ENCODE data around the gene ZBTB4. TPM values are rescaled to one million over a fixed set of nuclear protein-coding genes. Genes with fewer than 3 reads are reported as not detected.
"Not testable (repeated sequence)": the region's sequence is repeated elsewhere in the genome, so short reads cannot be mapped to it uniquely, and the experiment has no call there.

ZBTB4 gene
- total RNA-seq, 2 experiments from 2014 or later = 25.8 to 28.4 TPM

DNA sequence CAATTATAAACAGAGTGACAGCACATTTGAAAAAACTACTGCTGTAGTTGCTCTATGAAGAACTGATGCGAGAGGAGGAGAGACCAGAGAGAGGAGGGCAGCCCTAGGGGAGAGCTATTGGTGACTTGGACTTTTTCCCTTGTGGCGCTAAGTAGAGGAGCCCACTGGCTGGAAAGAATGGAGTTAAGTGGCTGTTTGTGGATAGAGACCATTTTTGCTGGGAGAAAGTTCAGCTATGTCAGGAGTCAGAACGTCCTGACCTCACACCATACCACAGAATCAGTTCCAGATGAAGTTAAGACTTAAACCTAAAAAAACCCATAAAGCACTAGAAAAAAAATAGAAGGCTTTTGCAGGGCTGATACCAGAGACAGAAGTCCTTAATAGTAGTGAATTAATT, 6.8 kb upstream of the ZBTB4 start:
- Mint-ChIP-seq H3K27ac (peak overlapping the region; percentile 25), H3K4me3 (peak overlapping the region; percentile 94), H3K9me3 (no peaks in the 10 kb centered on the region), H3K4me1 (peaks cover 72% of the 10 kb centered on the region), H3K36me3 (ENCODE audit: low read depth) (peaks cover 40% of the 10 kb centered on the region), H3K27me3 (no peaks in the 10 kb centered on the region)
- ChIA-PET POLR2A (interaction anchor here (0.5 kb wide), 1 partner anchor 445 kb away, joined by 13 read pairs; no protein-coding TSS in a partner anchor), CTCF (interaction anchor here (0.9 to 2.1 kb wide), 7 partner anchors 9 to 130 kb away, joined by 3 to 10 read pairs (median 3); partner anchors contain the start of genes SPEM1 and TNFSF13)
- no peak for DNase-seq

DNA sequence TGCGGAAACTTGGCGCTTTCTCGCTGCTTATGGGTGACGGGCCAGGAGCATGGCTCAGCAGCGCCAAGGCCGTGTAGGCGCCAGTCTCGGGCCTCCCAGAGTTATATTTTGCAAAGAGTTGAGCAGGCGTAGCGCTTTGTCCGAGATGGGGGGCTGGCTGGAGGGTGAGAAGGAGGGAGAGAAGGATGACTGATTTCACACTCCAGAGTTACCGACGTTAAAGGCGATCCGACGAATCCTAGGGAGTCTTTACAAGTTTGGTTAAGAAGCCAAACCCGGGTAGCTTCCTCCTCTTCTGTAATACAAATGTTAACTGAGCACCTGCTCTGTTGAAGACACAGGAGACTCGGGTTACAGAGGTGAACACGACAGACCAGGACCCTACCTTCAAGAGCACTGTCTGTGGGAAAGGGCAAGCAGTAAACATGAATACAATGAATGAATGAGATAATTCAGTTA, 5.5 kb upstream of the ZBTB4 start:
- peaks cover 37% of the 10 kb centered on the region for H3K36me3 Mint-ChIP-seq (ENCODE audit: low read depth)

DNA sequence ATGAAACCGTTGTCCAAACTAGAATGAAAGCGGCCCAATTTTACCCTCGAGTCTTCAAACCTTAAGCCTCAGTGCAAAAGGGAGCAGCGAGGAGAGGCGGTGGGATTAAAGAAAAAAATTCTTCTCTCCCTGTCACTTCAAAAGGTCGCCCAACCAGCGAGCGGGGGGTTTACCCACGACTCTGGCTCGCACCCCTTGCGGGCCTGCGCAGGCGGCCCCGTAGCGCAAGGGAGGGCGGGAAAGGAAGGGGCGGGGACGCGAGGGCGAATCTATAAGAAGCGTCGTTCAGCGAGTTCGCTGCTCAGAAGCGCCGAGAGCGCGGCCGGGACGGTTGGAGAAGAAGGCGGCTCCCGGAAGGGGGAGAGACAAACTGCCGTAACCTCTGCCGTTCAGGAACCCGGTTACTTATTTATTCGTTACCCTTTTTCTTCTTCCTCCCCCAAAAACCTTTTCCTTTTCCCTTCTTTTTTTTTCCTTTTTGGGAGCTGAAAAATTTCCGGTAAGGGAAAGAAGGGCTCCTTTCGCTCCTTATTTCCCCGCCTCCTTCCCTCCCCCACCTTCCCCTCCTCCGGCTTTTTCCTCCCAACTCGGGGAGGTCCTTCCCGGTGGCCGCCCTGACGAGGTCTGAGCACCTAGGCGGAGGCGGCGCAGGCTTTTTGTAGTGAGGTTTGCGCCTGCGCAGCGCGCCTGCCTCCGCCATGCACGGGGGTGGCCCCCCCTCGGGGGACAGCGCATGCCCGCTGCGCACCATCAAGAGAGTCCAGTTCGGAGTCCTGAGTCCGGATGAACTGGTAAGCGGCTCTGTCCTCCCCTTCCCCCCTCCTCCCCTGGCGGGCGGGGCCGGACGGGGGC, 4.9 kb upstream of the ZBTB4 start, which contains the start of gene POLR2A:
POLR2A (plus strand) TSS at position 300 of the 852 bp plus-strand sequence.
- peak within 1 kb of the TSS; percentile 99 for H3K27ac Mint-ChIP-seq
- H3K27me3 Mint-ChIP-seq = no peaks in the 10 kb centered on the region
- no peaks in the 10 kb centered on the region for H3K9me3 Mint-ChIP-seq
- ChIA-PET POLR2A (interaction anchor here (0.6 to 1.1 kb wide), 3 partner anchors 25 to 86 kb away, joined by 3 to 5 read pairs (median 3); no protein-coding TSS in a partner anchor), CTCF (interaction anchor here (1.2 to 2.1 kb wide), 2 partner anchors 48 to 76 kb away, joined by 4 to 7 read pairs; no protein-coding TSS in a partner anchor)
- H3K4me3 Mint-ChIP-seq = peak within 1 kb of the TSS; percentile 94
- peaks cover 36% of the 10 kb centered on the region for H3K36me3 Mint-ChIP-seq (ENCODE audit: low read depth)
- H3K4me1 Mint-ChIP-seq = peaks cover 70% of the 10 kb centered on the region
- DNase-seq = peak; percentile 96

More for the DNA sequence above, 5.5 kb upstream of the ZBTB4 start:
- H3K9me3 Mint-ChIP-seq = no peaks in the 10 kb centered on the region
- ChIA-PET CTCF (interaction anchor here (0.6 to 2.1 kb wide), 5 partner anchors 11 to 76 kb away, joined by 4 to 10 read pairs (median 7); no protein-coding TSS in a partner anchor), POLR2A (interaction anchor here (0.6 to 1.1 kb wide), 2 partner anchors 49 to 85 kb away, joined by 3 read pairs; no protein-coding TSS in a partner anchor)
- no peaks in the 10 kb centered on the region for H3K27me3 Mint-ChIP-seq
- peaks cover 72% of the 10 kb centered on the region for H3K4me1 Mint-ChIP-seq
- H3K4me3 Mint-ChIP-seq = peak overlapping the region; percentile 94
- peak overlapping the region; percentile 99 for H3K27ac Mint-ChIP-seq
- DNase-seq = no peak

DNA sequence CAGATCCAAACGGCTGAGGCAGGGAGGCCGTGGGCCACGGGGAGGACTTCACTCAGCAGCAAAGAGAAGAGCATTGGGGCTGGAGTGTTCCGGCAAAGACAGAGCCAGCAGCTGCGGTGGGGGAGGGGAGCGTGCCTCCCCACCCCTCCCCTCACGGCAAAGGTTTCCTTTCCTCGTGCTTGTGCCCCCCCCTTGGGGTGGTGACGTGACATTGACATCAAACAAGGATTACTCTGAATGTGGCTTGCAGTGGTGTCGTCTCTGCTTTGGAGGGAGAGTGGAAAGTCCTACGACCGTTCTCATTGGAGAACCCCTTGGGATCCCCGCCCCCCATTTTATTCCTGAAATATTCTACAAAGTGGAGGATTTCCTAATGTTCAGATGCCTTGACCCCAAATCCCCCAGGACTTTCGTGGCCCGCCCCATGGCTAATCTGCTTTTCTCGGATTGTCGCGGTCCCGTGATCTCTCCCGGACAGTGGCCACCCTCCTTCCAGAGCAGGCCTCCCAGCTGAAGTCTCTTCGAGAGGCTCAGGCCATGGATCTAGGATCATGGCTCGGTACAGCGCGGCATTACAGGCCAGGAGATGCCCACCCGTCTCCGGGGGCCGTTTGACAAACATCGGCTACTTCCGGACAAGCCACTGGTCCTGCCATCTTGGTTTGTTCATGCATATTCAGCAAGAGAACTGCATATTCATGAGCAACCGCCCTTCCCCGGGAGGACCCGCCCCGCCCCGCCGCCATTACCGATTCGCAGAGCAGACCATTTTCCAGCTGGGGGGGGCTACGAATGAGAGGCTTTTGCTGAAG, 4.0 kb upstream of the ZBTB4 start:
- no peaks in the 10 kb centered on the region for H3K9me3 Mint-ChIP-seq
- H3K36me3 Mint-ChIP-seq (ENCODE audit: low read depth) = peaks cover 30% of the 10 kb centered on the region
- H3K4me3 Mint-ChIP-seq = peak overlapping the region; percentile 94
- peak overlapping the region; percentile 99 for H3K27ac Mint-ChIP-seq
- peak; percentile 97 for DNase-seq
- CTCF ChIA-PET = interaction anchor here (1.2 to 2.1 kb wide), 2 partner anchors 47 to 77 kb away, joined by 4 to 7 read pairs; no protein-coding TSS in a partner anchor
- H3K4me1 Mint-ChIP-seq = peaks cover 65% of the 10 kb centered on the region
- H3K27me3 Mint-ChIP-seq = no peaks in the 10 kb centered on the region
- POLR2A ChIA-PET = interaction anchor here (0.6 to 1.1 kb wide), 2 partner anchors 24 to 47 kb away, joined by 3 to 5 read pairs; no protein-coding TSS in a partner anchor

DNA sequence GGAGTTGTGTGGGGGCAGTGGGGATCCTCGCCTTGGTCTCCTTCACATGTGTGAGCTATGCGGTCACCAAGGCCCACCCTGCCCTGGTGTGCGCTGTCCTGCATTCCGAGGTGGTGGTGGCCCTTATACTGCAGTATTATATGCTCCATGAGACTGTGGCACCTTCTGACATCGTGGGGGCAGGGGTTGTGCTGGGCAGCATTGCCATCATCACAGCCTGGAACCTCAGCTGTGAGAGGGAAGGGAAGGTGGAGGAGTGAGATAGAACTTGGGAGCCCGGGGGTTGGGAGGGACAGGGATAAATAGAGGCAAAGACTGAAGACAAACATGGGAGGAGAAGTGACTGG, 3.3 kb upstream of the ZBTB4 start:
- H3K9me3 Mint-ChIP-seq, DNase-seq, H3K27me3 Mint-ChIP-seq, POLR2A ChIA-PET: not testable (repeated sequence)
- CTCF ChIA-PET = interaction anchor here (2.1 kb wide), 1 partner anchor 78 kb away, joined by 7 read pairs; no protein-coding TSS in a partner anchor
- peak overlapping the region; percentile 94 for H3K4me3 Mint-ChIP-seq
- peak overlapping the region; percentile 99 for H3K27ac Mint-ChIP-seq
- peaks cover 27% of the 10 kb centered on the region for H3K36me3 Mint-ChIP-seq (ENCODE audit: low read depth)
- H3K4me1 Mint-ChIP-seq = peaks cover 68% of the 10 kb centered on the region

DNA sequence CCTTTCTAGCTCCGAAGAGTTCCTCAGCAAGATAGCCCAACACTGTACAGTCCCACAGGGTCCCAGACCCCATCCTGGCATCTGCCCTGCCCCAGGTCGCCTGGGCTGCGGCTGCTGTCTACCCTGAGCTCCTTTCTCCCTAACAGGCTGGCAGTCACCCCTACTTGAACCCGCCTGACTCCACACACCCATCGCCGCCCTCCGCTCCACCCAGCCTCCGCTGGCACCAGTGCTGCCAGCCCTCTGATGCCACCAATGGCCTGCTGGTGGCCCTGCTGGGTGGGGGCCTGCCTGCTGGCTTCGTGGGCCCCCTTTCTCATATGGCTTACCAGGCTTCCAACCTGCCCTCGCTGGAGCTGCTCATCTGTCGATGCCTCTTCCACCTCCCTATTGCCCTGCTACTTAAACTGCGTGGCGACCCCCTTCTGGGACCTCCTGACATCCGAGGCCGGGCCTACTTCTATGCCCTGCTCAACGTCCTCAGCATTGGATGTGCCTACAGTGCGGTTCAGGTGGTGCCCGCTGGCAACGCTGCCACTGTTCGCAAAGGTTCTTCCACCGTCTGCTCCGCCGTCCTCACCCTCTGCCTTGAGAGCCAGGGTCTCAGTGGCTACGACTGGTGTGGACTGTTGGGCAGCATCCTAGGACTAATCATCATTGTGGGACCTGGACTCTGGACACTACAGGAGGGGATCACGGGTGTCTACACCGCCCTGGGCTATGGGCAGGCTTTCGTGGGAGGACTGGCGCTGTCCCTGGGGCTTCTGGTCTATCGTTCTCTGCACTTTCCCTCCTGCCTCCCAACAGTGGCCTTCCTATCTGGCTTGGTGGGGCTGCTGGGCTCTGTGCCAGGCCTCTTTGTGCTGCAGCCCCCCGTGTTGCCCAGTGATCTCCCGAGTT, 2.7 kb upstream of the ZBTB4 start:
- CTCF ChIA-PET = interaction anchor here (1.0 to 1.4 kb wide), 2 partner anchors 20 to 45 kb away, joined by 4 to 5 read pairs; no protein-coding TSS in a partner anchor
- H3K36me3 Mint-ChIP-seq (ENCODE audit: low read depth) = peaks cover 22% of the 10 kb centered on the region
- peak overlapping the region; percentile 94 for H3K4me3 Mint-ChIP-seq
- POLR2A ChIA-PET, H3K9me3 Mint-ChIP-seq, DNase-seq, H3K27me3 Mint-ChIP-seq: not testable (repeated sequence)
- peak overlapping the region; percentile 99 for H3K27ac Mint-ChIP-seq
- H3K4me1 Mint-ChIP-seq = peaks cover 68% of the 10 kb centered on the region

DNA sequence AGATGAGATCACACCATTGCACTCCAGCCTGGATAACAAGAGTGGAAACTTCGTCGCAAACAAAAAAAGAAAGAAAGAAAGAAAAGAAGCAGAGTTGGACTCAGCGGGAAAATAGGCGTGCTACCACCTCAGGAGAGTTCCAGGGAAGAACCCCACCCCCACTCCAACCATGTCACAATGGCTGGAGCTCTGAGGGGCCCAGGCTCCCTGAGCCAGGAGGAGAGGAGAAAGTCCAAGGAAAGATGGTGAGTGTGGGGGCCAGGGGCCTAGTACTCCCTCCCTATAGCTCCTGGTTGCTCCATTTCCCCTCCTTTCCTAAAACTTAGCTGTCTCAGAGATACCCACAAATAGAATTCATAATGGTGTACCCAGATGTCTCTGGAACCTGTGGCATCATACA, 1.8 kb upstream of the ZBTB4 start, which contains the start of gene SLC35G6:
SLC35G6 (plus strand) TSS at position 172 of the 400 bp plus-strand sequence; CDS start at position 243, 71 bp downstream.
- peaks cover 69% of the 10 kb centered on the region for H3K4me1 Mint-ChIP-seq

DNA sequence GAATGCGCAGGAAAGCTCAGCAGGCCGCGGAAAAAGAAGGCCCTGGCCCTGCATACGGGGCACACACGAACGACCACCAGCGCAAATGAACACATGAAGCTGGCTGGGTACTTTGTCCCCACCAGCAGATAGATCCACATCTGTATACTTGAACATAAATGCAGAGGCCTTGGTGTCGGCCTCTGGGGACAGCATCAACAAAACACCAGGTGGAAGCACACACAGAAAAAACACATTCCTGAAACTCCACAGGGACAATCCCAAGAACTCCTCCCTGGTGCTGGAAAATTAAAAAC, 606 bp upstream of the ZBTB4 start:
- no peaks in the 10 kb centered on the region for H3K9me3 Mint-ChIP-seq
- peaks cover 15% of the 10 kb centered on the region for H3K36me3 Mint-ChIP-seq (ENCODE audit: low read depth)
- ChIA-PET CTCF (interaction anchor here (1.2 to 1.5 kb wide), 2 partner anchors 26 to 43 kb away, joined by 3 to 7 read pairs; no protein-coding TSS in a partner anchor), POLR2A (no interaction called here)
- peak overlapping the region; percentile 94 for H3K27ac Mint-ChIP-seq
- no peak for DNase-seq
- H3K4me3 Mint-ChIP-seq = peak overlapping the region; percentile 88
- H3K27me3 Mint-ChIP-seq = no peaks in the 10 kb centered on the region
- peaks cover 71% of the 10 kb centered on the region for H3K4me1 Mint-ChIP-seq

More for the DNA sequence above, 1.8 kb upstream of the ZBTB4 start, which contains the start of gene SLC35G6:
- POLR2A ChIA-PET = interaction anchor here (0.6 kb wide), 1 partner anchor 26 kb away, joined by 3 read pairs; no protein-coding TSS in a partner anchor
- H3K9me3 Mint-ChIP-seq, H3K27me3 Mint-ChIP-seq, DNase-seq: not testable (repeated sequence)
- peak within 1 kb of the TSS; percentile 99 for H3K27ac Mint-ChIP-seq
- CTCF ChIA-PET = interaction anchor here (1.0 to 1.4 kb wide), 2 partner anchors 19 to 45 kb away, joined by 4 to 5 read pairs; no protein-coding TSS in a partner anchor
- peaks cover 22% of the 10 kb centered on the region for H3K36me3 Mint-ChIP-seq (ENCODE audit: low read depth)
- peak within 1 kb of the TSS; percentile 88 for H3K4me3 Mint-ChIP-seq

DNA sequence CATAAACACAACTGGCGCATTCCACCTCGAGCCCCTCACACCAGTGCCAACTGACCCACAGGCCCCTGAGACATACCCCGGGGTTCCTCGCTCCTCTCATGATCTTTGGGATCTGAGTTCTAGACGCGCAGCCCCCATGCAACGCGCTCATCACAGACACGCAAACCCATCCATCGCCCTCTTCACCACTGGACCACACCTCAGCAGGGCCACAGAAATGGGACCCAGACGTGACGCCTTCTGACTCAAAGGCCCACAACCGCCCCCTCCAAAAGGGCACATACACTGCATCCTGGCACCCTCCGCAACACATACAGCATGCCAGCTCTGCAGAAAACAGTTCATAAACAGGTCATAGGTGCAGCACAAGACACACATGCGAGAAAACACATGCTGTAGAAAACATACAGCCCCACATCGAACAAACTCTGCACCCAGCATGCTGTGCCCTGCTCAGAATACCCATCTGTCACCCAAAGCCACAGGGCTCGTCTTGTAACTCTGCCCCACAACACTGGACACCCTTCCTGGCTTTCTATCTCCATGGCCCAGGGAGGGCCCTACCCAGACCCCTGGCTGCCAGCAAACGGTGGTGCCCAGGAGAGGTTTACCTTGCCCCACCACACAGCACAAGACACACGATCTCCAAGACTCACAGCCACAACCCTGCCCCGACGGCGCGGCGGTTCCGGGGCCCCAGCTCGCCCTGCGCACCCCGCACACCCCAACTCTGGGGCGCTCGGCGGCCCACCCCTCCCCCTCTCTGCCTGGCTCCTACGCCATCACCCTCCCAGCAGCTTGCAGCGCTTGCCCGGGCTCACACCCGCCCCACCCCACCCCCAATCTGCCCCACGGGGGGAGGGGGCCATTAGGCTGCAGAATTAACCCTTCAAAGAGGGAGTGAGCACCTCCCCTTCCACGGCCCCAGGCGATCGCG, 887 bp downstream of the ZBTB4 start:
- peak; percentile 68 for DNase-seq
- Mint-ChIP-seq H3K9me3 (no peaks in the 10 kb centered on the region), H3K4me3 (peak overlapping the region; percentile 84), H3K27ac (peak overlapping the region; percentile 77), H3K27me3 (no peaks in the 10 kb centered on the region), H3K36me3 (ENCODE audit: low read depth) (peaks cover 9% of the 10 kb centered on the region), H3K4me1 (peaks cover 68% of the 10 kb centered on the region)
- POLR2A ChIA-PET = interaction anchor here (1.1 kb wide), 1 partner anchor 23 kb away, joined by 4 read pairs; no protein-coding TSS in a partner anchor
- CTCF ChIA-PET = interaction anchor here (0.6 to 2.9 kb wide), 3 partner anchors 14 to 160 kb away, joined by 3 to 13 read pairs (median 6); no protein-coding TSS in a partner anchor

DNA sequence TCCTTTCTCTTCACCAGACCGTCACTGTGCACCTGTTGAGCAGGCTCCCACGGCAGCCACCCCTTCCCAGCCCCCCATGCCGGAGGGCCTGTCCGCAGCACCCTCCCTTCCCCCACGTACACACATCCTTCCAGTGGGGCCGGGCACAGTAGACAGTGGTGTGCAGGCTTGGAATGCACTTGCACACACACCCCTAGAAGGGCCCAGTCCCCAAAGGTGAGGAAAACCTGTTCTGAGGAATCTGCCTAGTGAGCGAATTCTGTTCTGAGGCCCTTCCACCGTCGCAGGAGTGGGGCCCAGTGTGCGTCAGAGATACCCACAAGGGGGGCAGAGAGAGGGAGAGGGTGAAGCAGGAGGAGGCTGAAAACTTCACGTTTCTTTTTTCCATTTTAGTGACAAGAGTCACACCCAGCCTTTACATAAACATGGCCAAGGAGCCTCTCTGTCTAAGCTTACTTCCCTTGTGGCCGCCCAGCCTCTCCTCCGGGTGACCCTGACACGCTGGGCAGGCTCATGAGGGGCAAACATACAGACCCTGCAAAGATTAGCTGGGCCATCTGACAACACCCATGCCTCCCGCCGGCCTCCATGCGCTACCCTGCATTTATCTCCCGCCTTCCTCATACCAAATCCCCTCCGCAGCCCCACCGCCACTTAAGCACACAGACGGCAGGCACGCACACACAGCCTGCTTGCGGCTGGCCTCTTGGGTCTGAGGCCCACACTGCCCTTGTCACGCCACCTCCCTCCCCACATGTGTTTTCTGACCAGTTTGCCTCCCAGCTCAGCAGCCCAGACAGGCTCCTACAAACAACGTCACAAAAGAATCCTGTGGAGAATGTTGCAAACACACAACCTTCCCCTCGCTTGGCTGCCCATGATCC, 1.8 kb downstream of the ZBTB4 start:
- H3K27me3 Mint-ChIP-seq = no peaks in the 10 kb centered on the region
- DNase-seq = no peak
- H3K4me1 Mint-ChIP-seq = peaks cover 65% of the 10 kb centered on the region
- H3K36me3 Mint-ChIP-seq (ENCODE audit: low read depth) = peaks cover 8% of the 10 kb centered on the region
- peak overlapping the region; percentile 84 for H3K4me3 Mint-ChIP-seq
- POLR2A ChIA-PET = interaction anchor here (0.6 to 1.1 kb wide), 2 partner anchors 22 to 35 kb away, joined by 3 to 4 read pairs; no protein-coding TSS in a partner anchor
- H3K9me3 Mint-ChIP-seq = no peaks in the 10 kb centered on the region
- CTCF ChIA-PET = interaction anchor here (0.7 to 2.9 kb wide), 4 partner anchors 13 to 102 kb away, joined by 3 to 13 read pairs (median 5); no protein-coding TSS in a partner anchor
- H3K27ac Mint-ChIP-seq = peak overlapping the region; percentile 77

Data from activated CD4-positive, alpha-beta T cell treated with anti-CD3 and anti-CD28 coated beads, Interleukin-2, amount 10 ng/mL, durations not matched to agents 7 days and 5 days (primary cell).